Activated gamma-delta T cell treated with anti-CD3 and anti-CD28 coated beads, Interleukin-2, amount 50 U/mL, for 16 hours (primary cell): ENCODE data around the gene CA6.
"Not testable (repeated sequence)": the region's sequence is repeated elsewhere in the genome, so short reads cannot be mapped to it uniquely, and the experiment has no call there.

Experiments
- DNase-seq: peaks from one replicate; pipeline ENCODE4 v3.0.0-alpha.2; 2020; ENCODE audit warnings: low read depth

Gene CA6

DNA sequence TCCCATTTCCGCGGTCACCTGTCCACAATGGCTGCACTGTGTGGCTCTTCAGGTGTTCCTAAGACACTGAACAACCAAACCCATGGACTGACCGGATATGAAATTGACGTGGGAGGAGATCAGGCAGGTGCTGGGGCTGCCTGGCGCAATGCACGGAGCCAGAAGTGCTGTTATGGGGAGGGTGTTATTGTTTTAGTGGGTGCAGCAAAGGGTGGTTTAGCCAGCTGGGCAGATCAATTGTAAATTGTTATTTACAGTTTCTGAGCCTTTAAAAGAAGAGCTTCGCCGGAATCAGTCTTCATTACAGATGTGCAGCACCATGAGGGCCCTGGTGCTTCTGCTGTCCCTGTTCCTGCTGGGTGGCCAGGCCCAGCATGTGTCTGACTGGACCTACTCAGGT, at the start of gene CA6:
CA6 (plus strand) TSS at position 301 of the 400 bp plus-strand sequence; CDS start at position 320, 19 bp downstream.
- no peak for DNase-seq

DNA sequence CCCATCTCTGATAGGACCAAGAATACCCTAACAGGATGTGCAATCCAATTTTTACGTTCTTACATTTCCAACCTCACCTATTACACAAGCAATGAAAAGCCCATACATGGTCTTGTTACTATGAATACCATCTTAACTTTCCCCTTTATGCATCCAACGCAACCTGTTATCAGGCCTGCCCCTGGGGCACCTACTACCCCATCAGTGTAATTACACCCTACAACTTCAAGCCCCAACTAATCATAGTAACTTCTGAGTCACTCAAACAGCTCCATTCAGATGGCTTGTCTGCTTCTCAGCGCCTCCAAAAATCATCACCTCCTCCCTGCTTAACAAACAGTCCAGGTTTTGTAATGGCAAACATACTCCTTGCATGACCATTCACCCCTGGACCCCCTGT, 48.9 kb upstream of the CA6 start:
- not testable (repeated sequence) for DNase-seq

DNA sequence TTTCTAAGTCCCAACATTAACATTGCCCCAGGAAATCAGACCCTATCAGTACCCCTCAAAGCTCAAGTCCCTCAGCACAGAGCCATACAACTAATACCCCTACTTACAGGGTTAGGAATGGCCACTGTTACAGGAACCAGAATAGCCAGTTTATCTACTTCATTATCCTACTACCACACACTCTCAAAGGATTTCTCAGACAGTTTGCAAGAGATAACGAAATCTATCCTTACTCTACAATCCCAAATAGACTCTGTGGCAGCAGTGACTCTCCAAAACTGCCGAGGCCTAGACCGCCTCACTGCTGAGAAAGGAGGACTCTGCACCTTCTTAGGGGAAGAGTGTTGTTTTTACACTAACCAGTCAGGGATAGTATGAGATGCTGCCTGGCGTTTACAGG, 48.2 kb upstream of the CA6 start:
- DNase-seq: not testable (repeated sequence)

DNA sequence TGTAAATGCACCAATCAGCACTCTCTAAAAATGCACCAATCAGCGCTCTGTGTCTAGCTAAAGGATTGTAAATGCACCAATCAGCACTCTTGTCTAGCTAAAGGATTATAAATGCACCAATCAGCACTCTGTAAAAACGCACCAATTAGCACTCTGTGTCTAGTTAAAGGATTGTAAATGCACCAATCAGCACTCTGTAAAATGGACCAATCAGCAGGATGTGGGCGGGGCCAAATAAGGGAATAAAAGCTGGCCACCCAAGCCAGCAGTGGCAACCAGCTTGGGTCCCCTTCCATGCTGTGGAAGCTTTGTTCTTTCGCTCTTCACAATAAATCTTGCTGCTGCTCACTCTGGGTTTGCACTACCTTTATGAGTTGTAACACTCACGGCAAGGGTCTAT, 47.2 kb upstream of the CA6 start:
- not testable (repeated sequence) for DNase-seq

DNA sequence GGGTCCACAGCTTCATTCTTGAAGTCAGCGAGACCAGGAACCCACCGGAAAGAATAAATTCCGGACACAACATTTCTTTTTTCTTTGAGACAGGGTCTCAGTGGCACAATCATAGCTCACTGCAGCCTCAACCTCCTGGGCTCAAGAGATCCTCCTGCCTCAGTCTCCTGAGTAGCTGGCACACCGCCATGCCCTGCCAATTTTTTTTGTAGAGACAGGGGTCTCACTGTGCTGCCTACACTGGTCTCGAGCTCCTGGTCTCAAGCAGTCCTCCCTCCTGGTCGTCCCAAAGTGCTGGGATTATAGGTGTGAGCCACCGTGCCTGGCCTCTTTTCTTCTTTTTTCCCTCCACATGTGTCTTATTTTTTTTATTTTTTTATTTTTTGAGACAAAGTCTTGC, 46.6 kb upstream of the CA6 start:
- DNase-seq: no peak

DNA sequence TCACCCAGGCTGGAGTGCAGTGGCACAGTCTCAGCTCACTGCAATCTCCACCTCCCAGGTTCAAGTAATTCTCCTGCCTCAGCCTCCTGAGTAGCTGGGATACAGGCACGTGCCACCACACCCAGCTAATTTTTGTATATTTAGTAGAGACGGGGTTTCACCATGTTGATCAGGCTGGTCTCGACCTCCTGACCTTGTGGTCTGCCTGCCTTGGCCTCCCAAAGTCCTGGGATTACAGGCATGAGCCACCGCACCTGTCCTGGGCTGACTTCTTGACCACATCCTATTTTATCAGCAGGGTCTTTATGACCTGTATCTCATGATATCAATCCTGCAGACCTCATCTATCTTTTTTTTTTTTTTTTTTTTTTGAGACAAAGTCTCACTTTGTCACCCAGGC, 45.0 kb upstream of the CA6 start:
- DNase-seq: not testable (repeated sequence)

DNA sequence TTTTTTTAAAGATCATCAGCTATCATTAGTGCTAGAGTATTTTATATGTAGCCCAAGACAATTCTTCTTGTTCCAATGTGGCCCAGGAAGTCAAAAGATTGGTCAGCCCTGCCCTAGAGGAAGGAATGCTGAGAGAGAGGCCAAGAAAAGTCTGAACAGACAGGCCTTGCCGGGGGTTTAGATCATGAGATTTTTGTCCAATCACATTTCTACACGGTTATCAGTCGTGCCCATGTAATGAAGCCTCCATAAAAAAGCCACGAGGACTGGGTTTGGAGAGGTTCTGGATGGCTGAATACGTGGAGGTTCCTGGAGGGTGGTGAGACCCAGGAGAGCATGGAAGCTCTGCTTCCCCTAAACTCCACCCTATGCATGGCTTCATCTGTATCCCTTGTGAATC, 42.9 kb upstream of the CA6 start:
- no peak for DNase-seq

DNA sequence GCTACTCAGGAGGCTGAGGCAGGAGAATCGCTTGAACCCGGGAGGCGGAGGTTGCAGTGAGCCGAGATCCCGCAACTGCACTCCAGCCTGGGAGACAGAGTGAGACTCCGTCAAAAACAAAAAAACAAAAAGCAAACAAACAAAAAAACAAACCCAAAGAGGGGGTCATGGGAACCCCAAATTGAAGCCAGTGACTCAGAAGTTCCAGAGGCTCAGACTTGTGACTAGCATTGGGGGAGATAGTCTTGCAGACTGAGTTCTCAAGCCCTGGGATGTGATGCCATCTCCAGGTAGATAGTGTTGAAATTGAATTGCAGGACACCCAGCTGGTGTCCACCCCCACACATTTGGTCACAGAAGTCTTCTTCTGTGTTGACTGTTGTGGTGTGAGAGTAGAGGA, 42.3 kb upstream of the CA6 start:
- DNase-seq: no peak

DNA sequence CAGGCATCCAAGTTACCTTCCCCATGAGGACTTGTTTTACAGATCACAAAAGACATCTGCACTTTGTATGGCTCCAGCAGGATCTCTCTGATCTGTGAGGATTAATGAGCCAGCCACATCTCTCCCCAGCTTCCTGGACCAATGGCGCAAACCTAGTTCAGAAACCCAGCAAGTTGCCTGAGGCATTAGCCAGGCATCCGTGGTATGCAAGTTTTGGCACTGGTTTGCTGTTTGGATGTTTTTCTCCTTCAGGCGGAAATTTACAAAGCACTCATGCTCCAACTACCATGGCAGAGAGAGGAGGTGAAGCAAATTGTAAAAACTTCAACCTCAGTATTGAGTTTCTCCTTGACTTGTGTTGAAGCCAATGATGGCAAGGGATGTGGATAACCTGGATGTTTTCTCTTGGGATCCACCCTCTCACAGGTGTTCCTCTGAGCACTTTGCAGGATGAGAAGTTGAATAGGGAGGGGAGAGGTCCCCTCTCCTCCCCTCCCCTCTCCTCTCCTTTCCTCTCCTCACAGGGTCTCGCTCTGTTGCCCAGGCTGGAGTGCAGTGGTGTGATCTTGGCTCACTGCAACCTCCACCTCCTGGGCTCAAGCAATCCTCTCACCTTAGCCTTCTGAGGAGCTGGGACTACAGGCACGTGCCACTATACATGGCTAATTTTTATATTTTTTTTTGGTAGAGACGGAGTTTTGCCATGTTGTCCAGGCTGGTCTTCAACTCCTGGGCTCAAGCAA, 41.6 kb upstream of the CA6 start:
- no peak for DNase-seq

DNA sequence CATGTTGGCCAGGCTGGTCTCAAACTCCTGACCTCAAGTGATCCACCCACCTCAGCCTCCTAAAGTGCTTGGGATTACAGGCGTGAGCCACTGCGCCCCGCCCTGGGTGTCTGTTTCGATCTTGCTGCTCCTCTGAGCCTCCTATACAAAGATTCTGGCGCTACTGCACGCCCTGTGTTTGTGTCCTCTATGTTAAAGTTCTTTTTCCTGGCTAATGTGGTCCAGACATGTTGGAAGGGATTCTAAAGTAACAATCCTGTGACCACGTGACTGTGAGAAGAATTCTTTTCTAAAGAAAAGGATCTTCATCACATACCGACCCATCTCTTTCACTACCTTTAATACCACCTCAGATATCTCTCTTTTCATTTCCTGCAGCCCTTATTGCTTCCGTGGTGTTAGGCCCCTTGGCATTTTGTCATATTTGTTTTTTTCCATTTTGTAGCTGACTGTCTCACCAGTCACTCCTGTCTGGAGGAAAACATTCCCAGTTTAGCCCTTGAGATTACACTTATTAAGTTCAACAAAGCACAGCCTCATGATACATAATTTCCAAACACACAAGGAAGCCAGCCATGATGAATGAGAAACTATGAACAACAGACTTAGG, 40.0 kb upstream of the CA6 start:
- no peak for DNase-seq

DNA sequence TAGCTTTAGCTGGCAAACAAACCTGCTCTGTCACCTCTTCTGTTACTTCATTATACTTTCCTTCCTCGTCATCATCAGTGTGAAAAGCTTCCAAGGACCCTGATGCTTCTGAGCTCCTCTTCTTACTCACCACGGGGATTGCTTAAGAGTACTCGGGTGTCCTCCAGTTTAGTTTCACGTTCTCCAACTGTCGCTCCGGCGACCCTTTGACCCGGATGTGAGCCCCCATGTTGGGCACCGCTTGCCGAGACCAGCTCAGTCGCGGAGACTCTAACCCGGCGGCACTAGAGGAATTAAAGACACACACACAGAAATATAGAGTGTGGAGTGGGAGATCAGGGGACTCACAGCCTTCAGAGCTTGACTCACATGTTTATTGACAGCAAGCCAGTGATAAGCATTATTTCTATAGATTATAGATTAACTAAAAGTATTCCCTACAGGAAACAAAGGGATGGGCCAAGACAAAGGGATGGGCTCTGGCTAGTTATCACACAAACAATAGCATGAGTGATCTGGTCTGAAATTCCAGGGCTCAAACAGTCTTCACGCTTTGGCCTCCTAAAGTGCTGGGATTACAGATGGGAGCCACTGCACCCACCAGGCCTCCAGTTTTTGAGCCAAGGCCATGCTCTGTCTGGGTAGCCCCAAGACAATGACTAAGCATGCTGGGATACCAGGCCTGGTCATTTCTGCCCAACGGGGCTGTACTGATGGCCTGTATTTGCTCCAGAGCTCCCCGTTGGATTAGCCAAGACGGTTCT, 37.1 kb upstream of the CA6 start:
- no peak for DNase-seq

DNA sequence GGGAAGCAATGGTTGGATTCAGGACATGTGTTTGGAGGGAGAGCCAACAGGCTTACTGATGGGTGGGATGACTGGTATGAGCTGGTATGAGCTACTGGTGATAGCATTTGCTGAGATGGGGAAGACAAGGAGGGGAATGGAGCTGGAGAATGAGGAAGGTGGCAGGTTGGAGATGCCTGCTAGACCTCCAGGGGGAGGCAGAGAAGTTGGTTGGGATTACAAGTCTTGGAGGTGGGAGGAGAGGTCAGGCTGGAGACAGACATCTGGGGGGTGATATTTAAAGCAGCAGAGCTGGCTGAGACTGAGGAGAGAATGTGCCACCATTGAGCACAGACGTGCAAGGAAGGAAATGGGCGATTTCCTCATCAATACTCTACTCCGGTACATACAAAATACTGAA, 35.3 kb upstream of the CA6 start:
- DNase-seq: no peak

DNA sequence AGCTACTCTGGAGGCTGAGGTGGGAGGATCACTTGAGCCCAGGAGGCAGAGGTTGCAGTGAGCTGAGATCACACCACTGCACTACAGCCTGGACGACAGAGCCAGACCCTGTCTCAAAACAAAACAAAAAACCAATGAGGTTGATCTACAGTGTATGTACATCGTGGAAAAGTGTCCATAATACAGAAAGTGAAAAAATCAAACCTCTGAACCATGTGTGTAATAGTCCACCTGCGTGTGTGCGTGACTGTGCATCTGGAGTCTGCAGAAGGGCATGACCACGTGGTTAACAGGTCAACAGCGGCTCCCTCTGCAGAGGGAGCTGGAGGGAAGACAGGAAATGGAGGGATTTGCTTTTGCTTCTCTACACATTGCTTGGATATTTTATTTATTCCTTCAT, 34.8 kb upstream of the CA6 start:
- DNase-seq: no peak

DNA sequence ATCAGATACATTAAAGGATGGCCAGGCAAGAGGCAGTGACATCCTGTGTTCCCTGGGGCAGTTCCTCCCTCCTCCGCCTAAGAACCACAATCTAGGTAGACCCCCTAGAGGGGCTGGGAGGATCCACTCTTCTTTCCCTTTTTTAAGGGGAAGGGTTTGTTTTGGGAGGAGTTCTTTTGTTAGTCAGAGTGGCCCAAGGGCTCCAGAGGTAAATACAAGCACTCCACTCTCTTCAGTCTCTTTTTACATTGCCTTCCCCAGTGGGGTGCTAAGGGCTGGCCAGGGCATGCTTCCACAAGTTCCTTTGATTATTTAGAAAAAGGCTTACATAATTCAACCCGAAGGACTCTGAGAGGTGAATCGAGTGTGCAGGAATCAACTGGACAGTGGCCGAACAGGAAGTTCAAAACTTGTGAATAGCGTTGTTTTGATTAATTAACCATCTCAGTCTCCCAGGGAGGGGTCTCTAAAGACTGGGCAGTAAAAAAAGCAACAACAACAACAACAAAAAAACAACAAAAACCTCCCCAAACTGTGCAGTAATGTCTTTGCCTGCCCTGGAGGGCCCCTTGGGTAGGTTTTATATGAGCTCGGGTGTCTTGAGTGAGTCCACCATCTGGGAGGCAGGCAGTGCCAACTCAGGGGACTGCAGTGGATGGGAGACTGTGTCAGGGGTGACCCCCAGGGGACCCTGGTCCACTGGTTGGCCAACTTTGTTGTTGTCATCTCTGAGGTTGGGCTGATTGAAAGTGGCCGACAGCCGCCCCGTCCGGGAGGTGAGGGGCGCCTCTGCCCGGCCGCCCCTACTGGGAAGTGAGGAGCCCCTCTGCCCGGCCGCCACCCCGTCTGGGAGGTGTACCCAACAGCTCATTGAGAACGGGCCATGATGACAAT, 34.0 kb upstream of the CA6 start:
- DNase-seq: no peak

DNA sequence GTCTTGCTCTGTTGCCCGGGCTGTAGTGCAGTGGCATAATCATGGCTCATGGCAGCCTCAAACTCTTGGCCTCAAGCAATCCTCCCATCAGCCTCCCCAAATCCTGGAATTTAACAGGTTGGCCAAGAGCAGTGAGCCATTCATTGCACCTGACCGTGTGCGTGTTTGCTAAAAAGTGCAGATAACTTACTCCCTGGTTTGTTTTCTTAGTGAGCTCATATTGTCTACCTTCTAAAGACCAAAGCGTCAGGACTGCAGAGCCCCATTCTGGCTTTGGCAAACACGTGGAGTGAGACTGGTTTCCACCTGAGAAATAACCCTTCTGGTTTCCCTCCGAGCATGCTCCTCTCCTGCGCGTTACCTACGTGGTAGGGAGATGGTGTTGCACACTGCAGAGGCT, 32.2 kb upstream of the CA6 start:
- no peak for DNase-seq

DNA sequence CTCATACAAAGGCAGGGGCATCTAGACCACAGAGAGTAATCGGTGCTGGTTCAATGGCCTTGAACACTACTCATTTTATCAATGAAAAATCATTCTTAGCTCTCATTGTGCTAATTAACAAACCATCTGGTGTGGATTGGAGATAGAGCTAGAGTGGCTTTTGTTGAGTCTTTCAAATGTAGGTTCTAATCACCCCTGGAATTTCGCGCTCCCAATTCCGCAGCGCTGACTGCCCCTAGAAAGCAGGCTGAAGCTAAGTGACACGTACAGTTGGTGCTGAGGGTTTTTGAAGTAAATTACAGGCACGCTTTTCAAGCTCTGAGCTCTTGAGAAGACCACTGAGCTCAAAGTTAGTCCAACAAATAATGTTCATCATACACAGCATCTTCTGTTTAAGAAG, 31.2 kb upstream of the CA6 start:
- DNase-seq: no peak

DNA sequence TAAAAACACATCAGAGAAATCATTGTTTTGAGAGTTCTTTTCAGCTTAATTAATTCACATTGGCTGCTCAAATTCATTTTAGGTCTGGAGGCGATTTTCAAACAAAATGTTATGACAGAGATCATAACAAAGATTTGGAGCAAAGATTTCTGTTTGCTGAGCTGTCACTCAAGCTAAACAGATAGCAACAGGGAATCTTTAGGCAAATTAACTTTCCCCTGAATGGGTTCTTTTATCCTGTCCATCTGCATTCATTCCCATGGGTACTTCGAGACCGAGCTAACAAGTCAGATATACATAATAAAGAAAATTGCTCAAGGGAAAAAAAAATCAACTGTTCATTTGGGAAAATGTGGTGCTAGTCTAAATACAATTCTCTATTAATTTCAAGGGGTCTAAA, 30.2 kb upstream of the CA6 start:
- no peak for DNase-seq

DNA sequence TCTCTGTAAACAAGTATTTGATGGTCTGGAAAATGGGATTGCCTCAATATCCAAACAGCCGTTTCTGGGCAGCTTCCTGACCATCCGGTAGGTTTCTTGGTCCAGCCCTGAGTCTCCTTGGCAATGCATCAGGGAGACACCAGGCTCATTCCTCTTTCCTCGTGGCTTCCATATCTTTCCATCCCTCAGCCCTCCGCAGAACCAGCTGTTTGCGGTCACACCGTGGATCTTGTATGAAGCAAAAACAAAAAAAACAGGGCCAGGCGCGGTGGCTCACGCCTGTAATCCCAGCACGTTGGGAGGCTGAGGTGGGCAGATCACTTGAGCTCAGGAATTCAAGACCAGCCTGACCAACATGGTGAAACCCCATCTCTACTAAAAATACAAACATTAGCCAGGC, 28.1 kb upstream of the CA6 start:
- not testable (repeated sequence) for DNase-seq

DNA sequence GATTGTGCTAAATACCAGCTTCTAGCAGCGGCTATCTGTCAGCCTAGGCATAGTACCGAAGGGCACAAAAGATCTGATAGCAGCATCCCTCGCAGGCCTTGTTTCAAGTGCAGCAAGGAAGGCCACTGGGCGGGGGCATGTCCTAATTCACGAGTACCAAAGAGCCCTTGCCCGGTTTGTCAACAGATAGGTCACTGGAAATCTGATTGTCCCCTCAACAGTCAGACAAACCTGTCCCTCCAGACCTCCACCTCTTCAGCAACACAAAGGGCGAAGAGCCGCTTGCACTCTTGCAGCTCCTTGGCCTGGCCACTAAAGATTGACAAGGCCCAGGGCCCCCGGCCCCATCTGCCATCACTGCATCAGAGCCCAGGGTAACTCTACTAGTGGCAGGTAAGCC, 22.7 kb upstream of the CA6 start:
- no peak for DNase-seq

DNA sequence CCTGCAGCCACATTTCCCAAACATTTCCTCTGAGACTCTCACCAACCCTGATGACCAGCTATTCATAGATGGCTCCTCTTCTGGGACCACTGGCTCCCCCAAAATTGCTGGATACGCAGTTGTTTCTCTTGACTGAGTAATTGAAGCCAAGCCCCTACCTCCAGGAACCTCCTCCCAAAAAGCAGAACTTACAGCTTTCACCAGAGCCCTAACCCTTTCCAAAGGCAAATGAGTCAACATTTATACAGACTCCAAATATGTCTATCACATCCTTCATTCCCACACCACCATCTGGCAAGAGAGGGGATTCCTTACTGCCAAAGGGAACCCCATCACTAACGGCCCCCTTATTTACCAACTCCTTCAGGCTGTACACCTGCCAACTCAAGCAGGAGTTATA, 20.3 kb upstream of the CA6 start:
- DNase-seq: no peak

DNA sequence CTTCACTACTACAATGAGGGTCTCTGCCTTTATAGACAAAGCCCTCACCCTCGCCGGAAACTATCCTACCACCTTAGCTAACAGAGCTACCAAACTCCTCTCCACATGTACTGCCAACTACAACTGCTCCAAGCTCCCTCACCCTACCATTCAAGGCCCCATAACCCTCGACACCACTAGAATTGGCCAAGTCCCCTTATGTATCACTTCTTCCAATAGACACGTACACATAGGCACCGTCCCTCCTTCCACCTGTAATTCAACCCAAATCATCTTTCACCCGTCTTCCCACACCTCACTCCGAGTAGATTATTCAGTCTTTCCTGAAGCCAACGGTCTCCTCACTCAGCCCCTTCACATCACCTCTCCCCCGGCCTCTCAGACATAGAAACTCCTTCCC, 19.7 kb upstream of the CA6 start:
- DNase-seq: no peak
